GM23338 (cell line): ENCODE measurements around the gene ZBTB20. TPM values are rescaled to one million over a fixed set of nuclear protein-coding genes. Genes with fewer than 3 reads are reported as not detected.

Experiments used
- ATAC-seq: fragments of 200-7000 bp; cut with Tn5 transposase; 3 replicates; pipeline ENCODE4 v1.9.1; 2020
- DNase-seq: peaks from one replicate; pipeline ENCODE4 v3.0.0-alpha.2; 2015; ENCODE audit warnings: low spot score
- H2AFZ ChIP-seq: fragments of 200-600 bp; sonication (generic); 2 replicates; pipeline ENCODE4 v1.8.0; 2016; ENCODE audit warnings: antibody characterized with exemption, mild to moderate bottlenecking, moderate library complexity
- H3F3A ChIP-seq: fragments of 200-600 bp; sonication (generic); replicated peaks from 2 replicates; pipeline ENCODE4 v1.8.0; 2017; ENCODE audit warnings: antibody characterized with exemption, mixed run types, low read depth
- H3K27ac ChIP-seq: fragments of 200-600 bp; sonication (generic); 2 replicates; pipeline ENCODE4 v1.6.1; 2016; ENCODE audit warnings: low read depth
- H3K27me3 ChIP-seq: fragments of 200-600 bp; sonication (generic); 2 replicates; pipeline ENCODE4 v1.8.0; 2016; ENCODE audit warnings: mild to moderate bottlenecking, mixed run types, moderate library complexity; ENCODE audit not compliant: insufficient read depth
- H3K36me3 ChIP-seq: fragments of 200-600 bp; sonication (generic); 2 replicates; pipeline ENCODE4 v1.8.0; 2016; ENCODE audit warnings: mild to moderate bottlenecking; ENCODE audit not compliant: insufficient read depth
- H3K4me1 ChIP-seq: fragments of 200-600 bp; sonication (generic); 2 replicates; pipeline ENCODE4 v1.8.0; 2016; ENCODE audit warnings: mild to moderate bottlenecking, moderate library complexity; ENCODE audit not compliant: insufficient read depth
- H3K4me2 ChIP-seq: fragments of 200-600 bp; sonication (generic); 2 replicates; pipeline ENCODE4 v1.7.1; 2017; ENCODE audit warnings: mixed run types
- H3K4me3 ChIP-seq: fragments of 200-600 bp; sonication (generic); 2 replicates; pipeline ENCODE4 v1.6.1; 2016; ENCODE audit warnings: mixed run types
- H3K79me2 ChIP-seq: fragments of 200-600 bp; sonication (generic); replicated peaks from 2 replicates; pipeline ENCODE4 v1.8.0; 2017; ENCODE audit warnings: mild to moderate bottlenecking; ENCODE audit not compliant: insufficient read depth
- H3K9me2 ChIP-seq: fragments of 200-600 bp; sonication (generic); 2 replicates; pipeline ENCODE4 v1.8.0; 2017; ENCODE audit not compliant: insufficient read depth
- H4K20me1 ChIP-seq: fragments of 200-600 bp; sonication (generic); replicated peaks from 2 replicates; pipeline ENCODE4 v1.8.0; 2017; ENCODE audit warnings: mild to moderate bottlenecking; ENCODE audit not compliant: insufficient read depth
- H3K27ac Mint-ChIP-seq: 2 replicates; pipeline ENCODE4 v1.8.0; 2020; ENCODE audit warnings: inconsistent platforms, mild to moderate bottlenecking, moderate library complexity, mixed read lengths
- H3K27me3 Mint-ChIP-seq: 3 replicates; pipeline ENCODE4 v1.8.0; 2022; ENCODE audit warnings: low read depth, mild to moderate bottlenecking, moderate library complexity, mixed read lengths, inconsistent platforms; ENCODE audit not compliant: insufficient read depth, poor library complexity
- H3K36me3 Mint-ChIP-seq: 3 replicates; pipeline ENCODE4 v1.8.0; 2021; ENCODE audit warnings: low read depth, mild to moderate bottlenecking, inconsistent platforms, moderate library complexity, mixed read lengths
- H3K4me1 Mint-ChIP-seq: 3 replicates; pipeline ENCODE4 v1.8.0; 2020; ENCODE audit warnings: mild to moderate bottlenecking, inconsistent platforms, mixed read lengths
- H3K4me3 Mint-ChIP-seq: 3 replicates; pipeline ENCODE4 v1.8.0; 2021; ENCODE audit warnings: moderate library complexity, mild to moderate bottlenecking, inconsistent platforms, mixed read lengths
- H3K9me3 Mint-ChIP-seq: 3 replicates; pipeline ENCODE4 v1.8.0; 2020; ENCODE audit warnings: moderate library complexity, mild to moderate bottlenecking, inconsistent platforms, mixed read lengths
- CTCF ChIP-seq, 2 experiments: fragments of 200-600 bp in 1 of 2; sonication (generic) in 1 of 2; conservative IDR thresholded peaks; 2 replicates each; pipeline versions ENCODE4 v1.5.1 to v1.6.1; 2016 to 2017; ENCODE audit warnings: antibody characterized with exemption in 2 of 2, low read depth in 2 of 2, mild to moderate bottlenecking in 2 of 2, moderate library complexity in 1 of 2
- ETS1 ChIP-seq: IDR thresholded peaks from 2 replicates; pipeline ENCODE4 v1.6.1; 2016; ENCODE audit warnings: antibody characterized with exemption
- EZH2 ChIP-seq: fragments of 200-600 bp; sonication (generic); IDR thresholded peaks from one replicate; pipeline ENCODE4 v1.8.0; 2017; ENCODE audit warnings: antibody characterized with exemption, mild to moderate bottlenecking, low read depth; ENCODE audit not compliant: unreplicated experiment
- EZH2phosphoT487 ChIP-seq: fragments of 200-600 bp; sonication (generic); IDR thresholded peaks from one replicate; pipeline ENCODE4 v1.8.1; 2018; ENCODE audit warnings: antibody characterized with exemption; ENCODE audit not compliant: unreplicated experiment
- JUNB ChIP-seq: IDR thresholded peaks from one replicate; pipeline ENCODE4 v1.6.1; 2016; ENCODE audit warnings: antibody characterized with exemption; ENCODE audit not compliant: unreplicated experiment
- POLR2AphosphoS5 ChIP-seq: IDR thresholded peaks from 2 replicates; pipeline ENCODE4 v1.6.1; 2016; ENCODE audit warnings: antibody characterized with exemption, low read depth
- REST ChIP-seq: IDR thresholded peaks from one replicate; pipeline ENCODE4 v1.6.1; 2018; ENCODE audit warnings: antibody characterized with exemption; ENCODE audit not compliant: unreplicated experiment
- ZNF331 ChIP-seq: fragments of 250-450 bp; sonication (Bioruptor Pico); IDR thresholded peaks from 2 replicates; pipeline ENCODE4 v1.5.0; 2020; ENCODE audit warnings: low read depth, mild to moderate bottlenecking, moderate library complexity
- polyA plus RNA-seq: library from polyadenylated mRNA; unstranded; fragments of >200 nt; fragmentation: Nextera tagmentation; extraction: Ambion mirVana; gene quantifications from 2 replicates; pipeline ENCODE4 v1.2.1, GENCODE V29; 2016
- total RNA-seq: library from RNA; depleted of rRNA; stranded (reverse); fragments of >200 nt; shearing (Covaris generic); gene quantifications from 2 replicates; pipeline ENCODE4 v1.2.3, GENCODE V29; 2014

Gene ZBTB20
- total and polyA plus RNA-seq, 2 experiments from 2014 or later, result 2.0 to 3.3 TPM

GRCh38 chr3:114585687-114586086 lies 561.4 kb downstream of the ZBTB20 start (continued):
- TF ChIP-seq EZH2phosphoT487 (no peak), ZNF331 (CRISPR knock-in tag) (no peak)

- no peak overlapping the region for H3K4me3 ChIP-seq
- H3K36me3 Mint-ChIP-seq, result no peaks in the 10 kb centered on the region
- no peaks in the 10 kb centered on the region for H3F3A ChIP-seq
- no peaks in the 10 kb centered on the region for H3K79me2 ChIP-seq
- no peaks in the 10 kb centered on the region for H3K9me3 Mint-ChIP-seq
- H3K27me3 Mint-ChIP-seq, result peaks cover 2% of the 10 kb centered on the region
- ATAC-seq (peak; percentile 68), DNase-seq (no peak)
- H3K4me1 Mint-ChIP-seq, result peaks cover 15% of the 10 kb centered on the region
- H3K27me3 ChIP-seq, result no peaks in the 10 kb centered on the region
- H2AFZ ChIP-seq, result 0 out of 2 replicates have a peak overlapping the region, but pooled peaks have one; percentile 11
- no peak overlapping the region for H3K4me3 Mint-ChIP-seq
- peak overlapping the region; percentile 58 for H3K27ac Mint-ChIP-seq
- H3K9me2 ChIP-seq, result no peaks in the 10 kb centered on the region
- peaks cover 16% of the 10 kb centered on the region for H3K4me1 ChIP-seq
- no peaks in the 10 kb centered on the region for H4K20me1 ChIP-seq
- H3K36me3 ChIP-seq, result no peaks in the 10 kb centered on the region
- TF ChIP-seq POLR2AphosphoS5, result no peak
- TF ChIP-seq JUNB, result no peak
- TF ChIP-seq EZH2, result no peak
- no peak for TF ChIP-seq REST
- no peak for TF ChIP-seq EZH2phosphoT487
- TF ChIP-seq ETS1, result no peak
- TF ChIP-seq CTCF (conservative IDR thresholded peaks at IDR 0.05; ENCODE audit: low read depth in 2 of 2), result peak in 1 of 2 experiments; percentile 43; a peak in 2 of 4 replicates
- TF ChIP-seq ZNF331 (CRISPR knock-in tag), result no peak
- H3K4me2 ChIP-seq, result no peak overlapping the region; the same call in 1 of the 2 replicates
- H3K27ac ChIP-seq, result no peak overlapping the region
Observed at GRCh38 chr3:114584734-114585371, 562.2 kb downstream of the ZBTB20 start.
